GM20000 (cell line): ENCODE data around the gene TEX30.

Experiments used
- DNase-seq: peaks from one replicate; pipeline ENCODE4 v3.0.0; 2012; ENCODE audit warnings: low spot score
- TF ChIP-seq, protein P1 (sequence below): IDR thresholded peaks from 2 replicates; pipeline ENCODE4 v1.5.1; 2012; ENCODE audit warnings: mild to moderate bottlenecking, control low read depth; ENCODE audit errors: extremely low read depth, missing control alignments

TEX30 gene

DNA sequence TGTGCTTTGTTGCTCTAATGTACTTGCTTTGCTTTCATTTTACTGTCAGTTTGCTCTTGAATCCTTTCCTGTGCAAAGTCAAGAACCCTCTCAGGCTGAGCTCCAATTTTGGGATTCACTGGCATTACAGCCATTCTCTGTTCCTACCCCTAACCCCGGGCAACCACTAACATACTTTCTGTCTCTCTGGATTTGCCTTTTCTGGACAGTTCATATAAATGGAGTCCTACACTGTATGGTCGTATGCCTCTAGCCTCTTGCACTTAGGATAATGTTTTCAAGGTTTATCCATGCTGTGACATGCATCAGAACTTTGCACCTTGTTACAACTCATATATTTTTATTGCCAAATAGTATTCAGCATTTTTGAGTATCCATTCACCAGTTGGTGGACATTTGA lies 2.7 kb upstream of the TEX30 start:
- no peak for DNase-seq
- TF ChIP-seq, protein P1, sequence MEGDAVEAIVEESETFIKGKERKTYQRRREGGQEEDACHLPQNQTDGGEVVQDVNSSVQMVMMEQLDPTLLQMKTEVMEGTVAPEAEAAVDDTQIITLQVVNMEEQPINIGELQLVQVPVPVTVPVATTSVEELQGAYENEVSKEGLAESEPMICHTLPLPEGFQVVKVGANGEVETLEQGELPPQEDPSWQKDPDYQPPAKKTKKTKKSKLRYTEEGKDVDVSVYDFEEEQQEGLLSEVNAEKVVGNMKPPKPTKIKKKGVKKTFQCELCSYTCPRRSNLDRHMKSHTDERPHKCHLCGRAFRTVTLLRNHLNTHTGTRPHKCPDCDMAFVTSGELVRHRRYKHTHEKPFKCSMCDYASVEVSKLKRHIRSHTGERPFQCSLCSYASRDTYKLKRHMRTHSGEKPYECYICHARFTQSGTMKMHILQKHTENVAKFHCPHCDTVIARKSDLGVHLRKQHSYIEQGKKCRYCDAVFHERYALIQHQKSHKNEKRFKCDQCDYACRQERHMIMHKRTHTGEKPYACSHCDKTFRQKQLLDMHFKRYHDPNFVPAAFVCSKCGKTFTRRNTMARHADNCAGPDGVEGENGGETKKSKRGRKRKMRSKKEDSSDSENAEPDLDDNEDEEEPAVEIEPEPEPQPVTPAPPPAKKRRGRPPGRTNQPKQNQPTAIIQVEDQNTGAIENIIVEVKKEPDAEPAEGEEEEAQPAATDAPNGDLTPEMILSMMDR, result no peak

DNA sequence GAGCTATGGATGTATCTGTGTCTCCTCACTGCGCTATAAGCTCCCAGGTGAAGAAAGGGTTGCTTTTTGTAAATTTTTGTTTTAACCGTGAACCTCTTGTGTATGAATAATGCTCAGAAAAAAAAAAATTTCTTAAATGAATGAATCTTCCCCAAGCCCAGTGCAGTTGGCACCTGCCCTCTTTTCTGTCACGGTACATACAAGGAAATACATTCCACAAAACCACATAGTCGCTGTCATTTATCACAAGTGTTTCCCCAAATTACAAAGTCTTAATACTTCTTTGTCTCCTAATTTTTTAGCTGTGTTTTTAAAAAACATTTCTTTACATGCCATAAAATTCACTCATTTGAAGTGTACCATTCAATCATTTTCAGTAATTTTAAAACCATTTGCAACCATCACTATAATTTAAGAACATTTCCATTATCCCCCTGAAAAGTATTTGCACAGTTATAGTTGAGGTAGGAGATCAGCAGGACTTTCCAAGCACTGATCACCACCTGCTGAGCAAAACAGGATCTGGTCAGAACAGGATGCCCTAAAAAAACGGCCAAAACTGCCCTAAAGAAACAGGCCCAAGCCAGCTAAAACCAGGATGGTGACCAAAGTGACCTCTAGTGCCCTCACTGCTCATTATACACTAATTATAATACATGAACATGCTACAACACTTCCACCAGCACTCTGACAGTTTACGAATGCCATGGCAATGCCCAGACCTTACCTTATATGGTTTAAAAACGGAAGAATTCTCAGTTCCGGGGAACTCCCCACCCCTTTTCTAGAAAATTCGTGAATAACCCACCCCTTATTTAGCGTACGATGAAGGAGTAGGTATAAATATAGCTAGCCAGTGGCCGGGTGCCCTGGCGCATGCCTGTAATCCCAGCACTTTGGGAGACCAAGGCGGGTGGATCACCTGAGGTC lies 1.3 kb upstream of the TEX30 start:
- no peak for DNase-seq

DNA sequence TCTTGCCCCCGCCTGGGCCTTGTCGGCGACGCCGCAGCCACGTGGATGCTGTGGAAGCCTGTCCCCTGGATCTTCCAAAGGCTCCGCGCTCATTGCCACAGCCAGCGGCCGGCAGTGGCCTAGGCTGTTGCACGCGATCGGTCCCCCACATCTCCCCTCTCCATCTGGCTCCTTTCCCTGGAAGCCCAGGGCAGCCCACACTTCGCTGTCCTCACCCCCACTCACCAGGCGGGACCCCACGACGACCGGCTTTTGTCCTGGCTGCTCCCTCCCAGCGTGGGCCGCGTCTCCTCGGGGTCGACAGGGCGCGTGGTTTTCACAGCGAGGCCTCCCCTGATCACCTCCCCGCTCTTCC lies 605 bp upstream of the TEX30 start:
- no peak for DNase-seq
- TF ChIP-seq, protein P1, result no peak

More for the DNA sequence above, 1.3 kb upstream of the TEX30 start:
- TF ChIP-seq, protein P1, result no peak

DNA sequence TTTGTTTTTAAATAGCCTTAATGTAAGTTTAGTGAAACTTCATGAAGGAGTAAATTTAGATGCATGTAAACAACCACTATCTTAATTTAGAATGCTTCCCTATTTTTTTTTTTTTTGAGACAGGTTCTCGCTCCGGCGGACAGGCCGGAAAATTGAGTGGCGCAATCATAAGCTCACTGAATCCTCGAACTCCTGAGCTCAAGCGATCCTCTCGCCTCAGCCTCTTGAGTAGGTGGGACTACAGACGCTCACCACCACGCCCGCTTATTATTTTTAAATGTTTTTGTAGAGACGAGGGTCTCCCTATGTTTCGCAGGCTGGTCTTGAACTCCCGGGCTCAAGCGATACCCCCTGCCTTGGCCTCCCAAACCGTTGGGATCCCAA lies 1.6 kb downstream of the TEX30 start:
- TF ChIP-seq, protein P1, result no peak
- DNase-seq, result no peak

DNA sequence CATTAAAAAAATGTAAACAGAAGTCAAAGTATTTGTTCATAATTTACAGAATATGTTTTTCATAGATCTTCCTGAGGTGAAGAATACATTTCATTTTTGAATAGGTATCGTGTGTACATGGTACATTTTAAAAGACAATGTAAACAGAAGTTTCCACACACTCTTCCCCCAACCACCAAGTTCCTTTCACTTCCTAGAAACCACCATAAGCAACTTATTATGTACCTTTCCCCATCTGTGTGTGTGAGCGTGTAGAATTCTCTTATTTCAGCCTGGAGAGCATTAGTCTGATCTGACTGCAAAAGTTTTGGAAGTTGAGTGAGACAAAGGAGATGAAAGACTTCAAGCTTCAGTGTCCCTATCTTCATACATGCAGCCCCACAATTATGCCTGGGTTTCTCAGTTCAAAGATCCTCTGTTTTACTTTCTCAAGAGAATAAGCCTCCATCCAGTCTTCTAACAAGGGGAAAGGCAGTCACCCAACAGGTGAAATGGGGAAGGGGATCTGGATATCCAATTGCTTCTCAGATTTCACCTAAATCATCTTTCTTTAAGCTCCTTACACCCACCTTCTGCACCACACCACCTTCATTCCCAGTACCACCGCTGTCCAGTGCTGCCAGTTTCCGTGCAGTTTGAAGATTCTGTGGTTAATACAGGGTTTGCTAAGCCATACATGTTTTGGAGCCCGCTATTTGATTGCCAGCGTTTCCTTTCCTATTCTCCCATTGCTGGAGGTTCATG lies 2.1 kb downstream of the TEX30 start:
- TF ChIP-seq, protein P1, result no peak
- DNase-seq, result no peak

DNA sequence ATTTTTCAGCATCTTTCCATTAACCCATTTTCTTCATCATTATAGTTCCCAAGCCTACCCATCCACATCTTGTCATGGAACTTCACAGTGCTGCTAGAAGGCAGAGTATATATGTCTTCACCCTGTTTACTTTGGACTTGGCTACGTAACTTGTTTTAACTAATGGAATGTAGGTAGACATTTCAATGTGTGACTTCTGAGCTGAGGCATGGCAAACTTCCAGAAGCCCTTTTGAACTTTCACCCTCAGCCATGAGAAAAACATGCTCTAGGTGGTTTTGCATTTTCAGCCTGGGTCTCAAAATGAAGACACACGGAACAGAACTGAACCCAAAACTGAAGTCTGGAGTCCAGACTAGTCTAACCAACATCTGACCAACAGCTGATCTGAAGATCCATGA lies 3.2 kb downstream of the TEX30 start:
- TF ChIP-seq, protein P1, result no peak

DNA sequence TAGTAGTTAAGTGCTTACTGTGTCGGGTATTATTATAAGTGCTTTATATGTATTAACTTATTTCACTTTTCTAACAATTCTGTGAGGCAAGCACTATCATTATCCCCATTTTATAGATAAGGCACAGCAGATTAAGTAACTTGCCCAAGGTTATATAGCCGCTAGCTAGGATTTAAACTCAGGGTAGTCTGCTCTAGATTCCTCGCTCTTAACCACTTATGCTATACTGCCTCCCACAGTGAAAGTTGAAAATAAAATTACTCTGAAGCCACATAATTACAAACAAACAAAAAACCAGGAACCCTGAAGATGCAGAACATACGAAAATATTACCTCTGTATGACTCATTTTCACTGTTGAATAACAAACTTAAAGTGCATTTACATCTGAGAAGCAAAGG lies 3.9 kb downstream of the TEX30 start:
- TF ChIP-seq, protein P1, result no peak
- no peak for DNase-seq

More for the DNA sequence above, 3.2 kb downstream of the TEX30 start:
- DNase-seq, result no peak
